GM19035 (cell line): Measurements from ENCODE around the gene STAT4.

Experiments used
- ATAC-seq: cut with Tn5 transposase; IDR thresholded peaks from one replicate; pipeline ENCODE4 v1.9.1; 2021; ENCODE audit not compliant: unreplicated experiment

The STAT4 gene

GRCh38 chr2:191103774-191104173, 47.0 kb downstream of the STAT4 start:
- no peak for ATAC-seq

- no peak for ATAC-seq
Observed at GRCh38 chr2:191100216-191100615, 50.6 kb downstream of the STAT4 start.

- no peak for ATAC-seq
Observed at GRCh38 chr2:191087311-191087710, 63.5 kb downstream of the STAT4 start.

GRCh38 chr2:191086706-191087105, 64.1 kb downstream of the STAT4 start:
- ATAC-seq: no peak

GRCh38 chr2:191083540-191083939, 67.3 kb downstream of the STAT4 start:
- ATAC-seq: no peak

GRCh38 chr2:191082321-191082720, 68.5 kb downstream of the STAT4 start:
- no peak for ATAC-seq

GRCh38 chr2:191081411-191082155, 69.2 kb downstream of the STAT4 start:
- ATAC-seq: no peak

GRCh38 chr2:191078165-191078867, 72.5 kb downstream of the STAT4 start:
- no peak for ATAC-seq

GRCh38 chr2:191070276-191070675, 80.5 kb downstream of the STAT4 start:
- no peak for ATAC-seq

GRCh38 chr2:191069606-191070005, 81.2 kb downstream of the STAT4 start:
- no peak for ATAC-seq

GRCh38 chr2:191066919-191067233, 83.9 kb downstream of the STAT4 start:
- ATAC-seq: no peak

GRCh38 chr2:191066197-191066918, 84.4 kb downstream of the STAT4 start:
- ATAC-seq: no peak

GRCh38 chr2:191065785-191066184, 85.0 kb downstream of the STAT4 start:
- ATAC-seq: no peak

GRCh38 chr2:191064590-191064989, 86.2 kb downstream of the STAT4 start:
- ATAC-seq: no peak

GRCh38 chr2:191063584-191063983, 87.2 kb downstream of the STAT4 start:
- no peak for ATAC-seq

GRCh38 chr2:191061381-191061980, 89.3 kb downstream of the STAT4 start:
- ATAC-seq: no peak

- ATAC-seq: no peak
Observed at GRCh38 chr2:191059308-191059707, 91.5 kb downstream of the STAT4 start.

- ATAC-seq: no peak
Observed at GRCh38 chr2:191056228-191056627, 94.6 kb downstream of the STAT4 start.

GRCh38 chr2:191053256-191053655, 97.5 kb downstream of the STAT4 start:
- no peak for ATAC-seq

GRCh38 chr2:191051825-191052778, 98.7 kb downstream of the STAT4 start:
- peak; percentile 57 for ATAC-seq

GRCh38 chr2:191051177-191051576, 99.6 kb downstream of the STAT4 start:
- no peak for ATAC-seq
